NCI-H524 treated with DMSO at 0.1 percent for 48 hours (cell line): Measurements from ENCODE around the gene PLCG1.
"Not testable (repeated sequence)": the region's sequence is repeated elsewhere in the genome, so short reads cannot be mapped to it uniquely, and the experiment has no call there.

Experiments
- DNase-seq: peaks from one replicate; lab custom pipeline; 2025; lab: John Stamatoyannopoulos, UW

The PLCG1 gene

DNA sequence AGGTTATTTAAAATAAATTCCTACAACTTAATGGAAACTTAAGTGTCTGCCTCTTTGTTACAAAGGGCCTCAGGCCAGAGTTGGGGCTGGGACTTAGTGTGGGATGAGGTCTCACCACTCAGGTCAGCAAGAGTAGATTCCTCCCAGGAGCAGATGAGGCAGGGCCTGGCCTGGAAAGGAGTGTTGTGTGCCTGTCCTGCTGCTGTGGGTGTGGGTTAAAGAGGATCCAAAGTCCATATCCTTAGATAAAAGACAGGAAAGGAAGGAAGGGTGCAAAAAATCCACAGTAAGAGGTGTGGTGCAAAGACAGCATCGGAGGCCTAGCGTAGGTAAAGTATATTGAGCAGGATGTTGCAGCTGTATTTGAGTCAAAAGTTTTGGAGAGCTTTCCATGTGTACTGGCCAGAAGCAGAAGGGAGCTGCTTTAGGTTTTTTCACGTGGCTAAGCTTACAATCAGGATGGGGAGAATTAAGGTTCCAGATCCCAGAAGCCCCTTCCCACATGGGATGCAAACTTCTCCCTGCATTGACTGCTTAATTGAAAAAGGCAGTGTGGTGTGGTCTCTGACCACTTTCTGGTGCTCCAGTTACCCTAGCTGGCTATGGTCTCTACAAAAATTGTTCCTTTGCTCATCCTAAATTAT lies 12.8 kb upstream of the PLCG1 start:
- DNase-seq, result no peak

DNA sequence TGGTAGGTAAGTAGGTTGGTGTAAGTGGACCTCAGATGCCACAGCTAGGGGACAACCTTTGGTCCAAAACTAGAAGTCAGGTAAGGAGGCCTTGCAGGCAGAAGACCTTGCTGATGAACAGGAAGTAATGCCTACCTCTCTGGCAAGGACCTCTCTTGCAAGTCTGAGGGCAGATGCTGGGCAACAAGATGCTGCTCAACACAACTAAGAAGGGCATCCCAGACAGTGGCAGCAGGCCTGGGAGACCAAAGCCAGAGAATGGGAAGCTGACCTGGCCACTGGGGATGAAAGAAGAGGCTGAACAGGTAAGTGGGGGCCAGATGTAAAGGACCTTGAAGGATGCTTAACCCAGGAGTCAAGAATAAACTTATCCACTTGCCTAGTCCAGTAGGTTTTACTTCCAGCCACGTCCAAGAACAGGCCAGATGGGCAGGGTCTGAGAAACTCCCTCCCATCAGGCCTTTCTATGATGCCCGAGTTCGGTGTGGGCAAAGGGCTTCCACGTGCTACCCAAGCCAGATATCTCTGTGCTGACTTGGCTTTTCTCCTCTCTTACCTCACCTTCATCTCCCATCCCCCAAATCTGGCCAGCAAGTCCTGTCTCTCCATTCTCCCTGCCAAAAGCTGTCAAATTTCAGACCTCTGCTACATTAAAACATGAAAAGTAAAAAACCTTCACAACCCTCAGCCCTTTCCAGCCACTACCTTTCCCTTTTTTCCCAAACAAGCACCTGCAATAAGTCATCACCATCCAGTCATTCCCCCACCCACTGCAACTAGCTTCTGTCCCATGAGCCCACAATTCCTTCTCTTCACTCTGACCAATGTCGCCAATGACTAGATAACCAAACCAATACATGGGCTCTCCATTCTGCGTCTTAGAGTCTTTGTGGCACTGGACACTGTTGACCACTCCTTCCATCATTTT lies 11.5 kb upstream of the PLCG1 start:
- DNase-seq, result no peak

DNA sequence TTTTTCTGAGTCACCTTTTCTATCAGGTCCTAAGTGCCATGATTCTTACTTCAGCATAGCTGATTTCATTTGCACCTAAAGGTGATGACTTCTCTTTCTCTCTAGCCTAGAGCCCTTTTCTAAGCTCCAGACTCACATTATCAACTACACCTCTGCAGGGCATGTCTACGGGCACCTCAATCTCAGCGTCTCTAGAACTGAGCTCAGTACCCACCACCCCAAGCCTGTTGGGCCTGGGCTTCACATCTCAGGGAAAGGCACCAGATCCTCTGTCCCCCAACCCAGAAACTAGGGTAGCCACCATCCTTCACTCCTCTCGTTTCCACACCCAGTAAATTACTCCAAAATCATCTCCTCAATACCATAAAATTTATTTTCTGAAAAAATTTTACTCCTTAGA lies 10.6 kb upstream of the PLCG1 start:
- DNase-seq, result no peak

DNA sequence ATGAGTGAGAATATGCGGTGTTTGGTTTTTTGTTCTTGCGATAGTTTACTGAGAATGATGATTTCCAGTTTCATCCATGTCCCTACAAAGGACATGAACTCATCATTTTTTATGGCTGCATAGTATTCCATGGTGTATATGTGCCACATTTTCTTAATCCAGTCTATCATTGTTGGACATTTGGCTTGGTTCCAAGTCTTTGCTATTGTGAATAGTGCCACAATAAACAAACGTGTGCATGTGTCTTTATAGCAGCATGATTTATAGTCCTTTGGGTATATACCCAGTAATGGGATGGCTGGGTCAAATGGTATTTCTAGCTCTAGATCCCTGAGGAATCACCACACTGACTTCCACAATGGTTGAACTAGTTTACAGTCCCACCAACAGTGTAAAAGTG lies 9.0 kb upstream of the PLCG1 start:
- not testable (repeated sequence) for DNase-seq

DNA sequence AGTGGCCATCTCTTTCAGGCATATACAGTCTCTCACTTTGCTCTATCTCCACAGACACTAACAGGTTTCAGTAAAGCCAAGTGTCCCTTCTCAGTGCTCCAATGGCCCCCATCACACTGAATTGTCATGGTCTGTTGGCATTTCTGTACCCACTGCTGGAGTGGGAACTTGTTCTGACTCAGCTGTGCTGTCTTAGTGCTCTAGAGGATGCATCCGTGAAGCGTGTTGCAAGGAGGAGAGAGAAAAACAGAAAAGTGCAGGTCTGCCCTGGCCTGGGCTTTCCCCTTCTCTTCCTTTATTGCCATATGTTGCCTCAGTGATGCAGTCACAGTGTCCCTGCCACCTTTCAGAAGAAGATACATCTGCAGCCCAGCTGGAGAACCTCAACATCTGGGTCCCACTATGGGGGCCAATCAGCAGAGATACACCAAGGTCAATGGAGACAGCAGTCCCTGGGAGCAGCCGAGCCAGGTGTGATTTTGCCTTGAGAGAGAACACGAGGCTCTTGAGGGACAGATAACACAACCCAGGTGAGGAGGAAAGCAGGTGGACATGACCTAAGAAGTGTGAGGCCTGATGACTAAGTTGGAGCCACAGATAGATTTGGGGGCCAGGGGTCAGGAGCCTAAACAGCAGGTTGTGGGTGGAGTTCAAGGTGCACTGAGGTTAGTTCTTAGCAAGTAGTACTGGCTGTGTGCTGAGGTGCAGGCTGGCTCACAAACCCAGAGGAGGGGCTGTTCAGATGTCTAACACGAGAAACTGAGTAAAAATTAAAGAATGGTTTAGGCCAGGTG lies 5.6 kb upstream of the PLCG1 start:
- no peak for DNase-seq

DNA sequence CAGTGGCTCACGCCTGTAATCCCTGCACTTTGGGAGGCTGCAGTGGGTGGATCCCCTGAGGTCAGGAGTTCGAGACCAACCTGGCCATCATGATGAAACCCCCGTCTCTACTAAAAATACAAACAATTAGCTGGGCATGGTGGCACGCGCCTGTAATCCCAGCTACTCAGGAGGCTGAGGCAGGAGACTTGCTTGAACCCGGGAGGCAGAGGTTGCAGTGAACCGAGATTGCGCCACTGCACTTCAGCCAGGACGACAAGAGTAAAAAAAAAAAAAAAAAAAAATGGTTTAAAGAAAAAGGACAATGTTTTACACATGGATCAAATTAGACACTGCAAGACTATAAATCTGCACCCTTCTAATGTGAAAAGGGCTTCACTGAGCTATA lies 5.0 kb upstream of the PLCG1 start:
- DNase-seq, result not testable (repeated sequence)

DNA sequence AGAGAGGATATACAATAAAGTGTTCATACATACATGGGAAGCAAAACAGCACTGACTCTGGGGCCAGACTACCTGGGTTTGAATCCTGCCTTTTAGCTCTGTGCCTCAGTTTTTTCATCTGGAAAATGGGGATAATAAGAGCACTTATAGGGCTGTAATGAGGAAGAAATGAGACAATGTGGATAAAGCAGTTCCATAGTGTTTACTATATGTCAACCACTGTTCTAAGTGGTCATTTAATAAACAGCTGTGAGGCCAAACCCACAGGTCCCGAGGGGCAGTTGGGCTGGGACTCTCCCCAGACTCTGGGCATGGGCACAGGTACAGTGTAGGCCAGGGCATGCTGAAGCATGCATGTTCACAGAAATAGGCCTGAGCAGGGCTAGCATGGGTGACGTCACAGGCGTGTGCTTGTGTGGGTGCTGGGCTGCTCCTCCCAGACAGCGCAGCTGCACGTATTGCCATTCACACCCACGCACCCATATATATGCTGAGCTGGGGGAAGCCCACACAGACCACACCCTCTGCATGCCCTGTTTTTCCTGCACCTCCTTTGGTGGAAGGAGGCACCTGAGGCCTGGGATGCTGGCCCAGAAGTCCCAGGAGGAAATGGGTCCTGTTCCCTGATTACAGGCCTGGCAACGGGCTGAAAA lies 3.5 kb upstream of the PLCG1 start:
- no peak for DNase-seq

DNA sequence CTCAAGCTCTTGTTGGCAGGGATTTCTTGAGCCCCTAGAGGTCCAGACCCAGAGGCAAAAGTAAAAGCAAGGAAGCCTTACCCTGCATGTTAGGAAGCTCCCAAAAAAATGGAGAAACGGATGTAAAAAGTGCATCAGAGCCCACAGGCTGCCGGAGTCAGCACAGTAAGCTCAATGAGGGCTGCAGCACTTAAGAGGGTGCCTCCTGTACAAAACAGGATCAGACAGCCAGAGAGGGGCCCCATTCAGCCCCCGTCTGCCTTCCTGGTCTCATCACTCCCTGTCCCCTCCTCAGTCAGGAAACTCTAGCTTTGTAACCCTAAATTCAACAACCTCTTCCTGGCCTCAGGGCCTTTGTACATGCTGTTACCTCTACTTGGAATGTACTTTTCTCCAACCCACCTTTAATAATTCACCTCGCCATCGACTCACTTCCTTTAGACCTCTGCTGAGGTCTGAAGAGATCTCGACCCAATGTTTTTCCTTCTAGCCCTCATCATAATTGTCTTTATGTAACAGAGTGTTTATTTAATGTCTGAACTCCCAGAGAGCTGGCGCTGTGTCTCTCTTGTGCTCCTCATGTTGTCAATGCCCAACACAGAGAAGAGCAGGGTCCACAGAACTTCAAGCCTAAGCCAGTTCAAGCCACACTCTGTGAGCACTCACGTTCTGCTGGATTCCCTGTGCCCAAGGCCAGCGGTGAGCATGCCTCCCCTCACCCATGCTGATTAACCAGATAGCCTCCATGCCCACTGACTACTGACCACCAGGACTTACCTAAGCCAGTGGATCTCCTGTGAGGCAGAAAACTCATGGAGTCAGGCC lies 2.8 kb upstream of the PLCG1 start:
- no peak for DNase-seq

DNA sequence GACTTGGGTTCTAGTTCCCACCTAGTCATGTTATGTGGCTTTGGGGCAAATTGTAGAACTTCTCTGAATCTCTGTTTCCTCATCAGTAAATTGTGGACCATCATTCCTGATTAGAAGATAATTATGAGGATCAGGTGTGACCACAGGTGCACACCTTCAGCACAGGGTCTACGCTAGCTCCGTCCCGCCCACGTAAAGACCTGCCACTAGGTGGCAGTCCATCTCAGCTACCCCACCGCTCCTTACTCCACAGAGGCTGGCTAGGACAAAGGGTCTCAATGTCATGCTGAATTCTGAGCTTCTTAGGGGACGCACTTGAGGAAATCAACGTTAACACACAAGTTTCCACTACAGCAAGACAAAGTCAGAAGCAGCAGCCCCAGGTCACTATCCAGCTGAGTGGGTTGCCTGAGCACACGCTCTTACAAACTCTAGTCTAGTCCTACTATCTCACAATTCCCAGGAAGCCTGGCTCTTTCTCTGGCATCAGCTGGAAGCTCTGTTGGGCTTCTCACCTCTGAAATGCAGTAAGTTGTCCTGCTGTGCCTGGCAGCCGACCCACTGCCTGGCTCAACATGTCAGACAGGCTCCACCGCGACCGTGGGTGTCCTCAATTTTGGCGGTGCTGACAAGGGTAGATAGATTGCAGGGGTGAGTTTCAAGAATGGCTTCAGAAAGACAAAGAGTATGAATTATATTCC lies 2.0 kb upstream of the PLCG1 start:
- no peak for DNase-seq

DNA sequence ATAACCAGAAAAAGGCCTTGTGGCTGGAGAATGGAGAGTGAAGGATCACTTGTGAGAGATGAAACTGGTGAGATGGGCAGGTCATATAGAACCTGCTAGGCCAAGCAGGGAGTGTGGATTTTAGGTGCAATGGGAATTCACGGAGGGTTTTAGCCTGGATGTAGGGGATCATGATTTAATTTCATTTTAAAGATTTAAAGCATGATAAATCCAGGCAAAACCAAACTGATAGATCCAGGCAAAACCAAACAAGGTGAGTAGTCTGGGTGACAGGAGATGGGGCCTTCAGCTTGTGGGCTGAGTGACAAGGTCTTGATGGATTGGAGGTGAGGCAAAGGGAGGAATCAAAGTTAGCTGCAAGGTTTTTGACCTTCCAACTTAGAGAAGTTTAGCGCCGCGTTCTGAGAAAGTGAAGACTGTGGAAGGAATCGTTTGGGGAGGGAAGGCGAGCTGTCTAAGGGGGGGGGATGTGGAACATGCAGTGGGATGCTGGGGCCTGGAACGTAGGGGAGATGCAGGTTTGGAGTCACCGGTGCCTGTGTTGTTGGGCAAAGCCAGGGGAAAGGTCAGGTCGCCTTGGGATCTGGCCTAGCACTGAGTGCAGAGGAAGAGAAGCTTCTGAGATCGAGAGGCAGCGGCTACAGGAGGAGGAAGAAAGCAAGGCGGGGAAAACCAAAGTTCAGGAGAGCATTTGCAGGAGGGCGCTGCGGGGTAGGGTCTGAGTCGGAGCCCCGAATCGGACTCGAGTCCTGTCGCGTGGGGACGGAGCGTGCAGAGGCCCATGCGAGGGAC lies 1.3 kb upstream of the PLCG1 start:
- DNase-seq, result no peak

DNA sequence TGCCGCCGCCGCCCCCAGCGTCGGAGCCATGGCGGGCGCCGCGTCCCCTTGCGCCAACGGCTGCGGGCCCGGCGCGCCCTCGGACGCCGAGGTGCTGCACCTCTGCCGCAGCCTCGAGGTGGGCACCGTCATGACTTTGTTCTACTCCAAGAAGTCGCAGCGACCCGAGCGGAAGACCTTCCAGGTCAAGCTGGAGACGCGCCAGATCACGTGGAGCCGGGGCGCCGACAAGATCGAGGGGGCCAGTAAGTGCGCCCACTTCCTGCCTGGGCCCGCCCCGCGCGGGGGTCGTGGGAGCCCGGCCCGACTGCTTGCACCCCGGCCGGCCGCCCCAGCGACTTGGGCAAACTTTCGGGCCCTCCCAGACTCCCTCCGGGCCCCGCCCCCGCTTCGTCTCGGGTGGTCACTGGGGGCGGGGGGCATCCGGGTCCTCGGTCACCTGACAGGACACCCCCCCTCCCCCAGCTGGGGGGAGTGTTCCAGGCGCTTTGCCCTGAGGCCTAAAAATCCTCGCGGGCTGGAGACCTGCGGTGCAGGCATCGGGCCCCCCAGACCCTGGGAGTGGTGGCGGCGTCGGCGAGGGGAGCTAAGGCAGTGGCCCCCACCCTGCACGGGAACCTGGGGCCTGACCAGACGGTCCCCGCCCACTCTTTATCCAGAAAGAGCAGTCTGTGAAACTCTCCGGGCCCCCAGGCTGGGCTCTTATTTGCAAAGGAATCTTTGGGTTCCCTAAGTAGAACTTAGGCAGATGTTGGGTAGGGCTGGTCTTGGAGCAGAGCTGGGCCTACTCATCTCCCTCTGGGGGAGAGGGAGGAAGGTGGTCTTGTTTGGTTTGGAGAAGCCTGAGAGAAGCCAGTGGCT lies 501 bp downstream of the PLCG1 start:
- no peak for DNase-seq

DNA sequence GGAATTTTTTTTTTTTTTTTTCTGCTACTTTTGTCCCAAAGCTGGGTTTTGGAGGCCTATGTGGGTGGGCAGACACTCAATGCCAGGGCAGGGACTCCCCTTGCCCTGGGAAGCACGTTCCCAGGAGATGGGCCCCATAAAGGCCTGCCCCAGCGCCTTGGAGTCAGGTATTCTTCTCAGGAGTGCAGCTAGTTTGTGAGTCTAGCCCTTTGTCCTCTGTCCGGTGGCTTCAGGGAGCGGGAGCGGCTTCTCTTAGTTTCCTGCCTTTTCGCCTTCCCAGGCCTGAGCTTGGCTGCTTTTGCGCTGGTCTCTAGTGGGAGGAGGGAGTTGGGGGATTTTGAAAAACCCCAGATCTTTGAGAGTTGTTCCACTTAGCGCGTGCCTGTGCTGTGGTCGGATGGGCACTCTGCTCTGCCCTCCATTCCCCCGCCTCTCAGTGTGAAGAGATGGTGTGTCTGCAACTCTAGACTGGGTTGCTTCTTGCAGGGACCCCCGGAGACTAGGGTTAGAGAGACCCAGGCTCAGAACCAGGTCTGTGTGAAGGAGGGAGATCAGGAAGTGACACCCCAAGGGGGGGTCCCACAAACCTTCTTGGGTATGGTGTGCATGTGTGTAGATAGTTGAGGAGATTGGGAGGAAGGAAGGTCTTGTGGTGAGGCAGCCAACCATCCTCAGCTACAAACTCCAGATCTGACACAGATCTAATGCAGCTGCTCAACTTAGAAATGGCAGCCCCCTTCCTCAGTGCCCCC lies 1.3 kb downstream of the PLCG1 start:
- no peak for DNase-seq

DNA sequence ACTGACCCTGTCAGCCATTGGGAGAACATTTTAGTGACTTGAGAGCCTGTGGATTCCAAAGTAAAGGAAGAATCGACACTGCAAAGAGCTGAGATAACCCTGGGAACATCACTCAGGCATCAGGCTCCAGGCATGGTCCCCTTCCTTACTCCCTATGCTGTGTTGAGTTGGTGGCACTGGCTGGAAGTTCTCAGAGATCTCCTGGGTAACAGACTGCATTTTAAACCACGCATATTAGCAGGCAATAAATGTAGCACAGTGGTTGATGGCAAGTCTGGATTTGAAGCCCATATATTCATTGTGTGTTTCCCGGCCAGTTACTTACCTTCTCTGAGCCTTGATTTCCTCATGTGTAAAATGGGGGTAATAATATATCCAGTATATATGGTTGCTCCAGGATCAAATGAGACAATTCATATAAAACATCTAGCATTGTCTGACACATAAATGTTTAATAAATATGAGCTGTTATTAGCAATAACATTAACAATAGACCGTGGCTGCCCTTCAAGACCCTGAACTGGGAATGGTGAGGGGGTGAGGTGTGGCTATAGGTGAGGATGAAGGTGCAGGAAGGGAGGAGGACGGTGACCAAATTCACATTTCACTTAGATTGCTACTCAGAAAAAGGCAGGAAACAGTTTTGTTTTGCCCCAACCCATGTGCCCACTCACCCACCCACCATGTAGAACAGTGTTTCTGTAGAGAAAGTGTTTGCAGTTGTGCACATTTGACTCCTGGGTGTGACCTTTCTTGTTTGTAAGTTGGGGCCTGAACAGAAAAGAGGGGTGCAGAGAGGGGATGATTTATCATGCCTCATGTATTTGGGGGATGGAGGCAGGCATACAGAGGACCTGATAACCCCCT lies 2.1 kb downstream of the PLCG1 start:
- no peak for DNase-seq

DNA sequence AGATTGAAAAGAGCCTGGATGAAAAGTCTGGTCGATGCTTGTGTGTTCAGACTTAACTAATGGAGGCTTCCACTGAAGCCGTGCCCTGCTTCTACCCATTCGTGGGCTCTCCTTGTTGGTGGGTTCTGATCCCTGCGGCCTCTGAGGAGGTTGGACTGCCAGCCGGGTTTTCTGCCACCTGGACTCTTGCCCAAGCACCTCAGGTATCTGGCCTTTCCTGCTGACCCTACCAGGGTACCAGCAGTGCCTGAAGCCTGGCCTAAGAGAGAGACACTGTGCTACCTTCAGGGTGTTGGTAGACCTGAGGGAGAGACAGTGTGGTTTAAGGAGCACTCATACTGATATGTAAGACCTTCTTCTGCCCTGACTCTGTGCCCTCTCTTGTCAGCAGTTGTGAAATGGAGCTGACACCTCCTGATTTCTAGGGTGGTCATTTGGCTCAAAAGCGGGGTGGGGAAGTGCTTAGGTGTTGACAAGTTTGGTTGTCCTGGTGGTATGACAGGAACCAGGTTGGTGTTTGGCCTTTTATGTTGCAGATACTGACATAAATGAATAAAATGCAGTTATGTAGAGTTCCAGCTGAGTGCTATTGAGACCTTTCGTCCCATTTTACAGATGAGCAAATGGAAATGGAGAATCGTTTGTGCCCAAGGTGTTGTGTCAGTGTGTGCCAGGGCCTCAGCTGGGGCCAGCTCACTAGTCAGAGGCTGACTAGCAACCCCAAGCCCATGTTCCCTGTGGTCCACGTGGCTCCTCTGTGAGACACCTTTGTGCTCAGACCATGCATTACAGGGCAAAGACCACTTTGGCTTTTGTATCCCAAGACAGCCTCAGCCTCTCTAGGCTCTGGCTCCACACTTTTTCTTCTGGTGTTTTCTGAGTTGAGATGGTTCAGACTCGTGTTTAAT lies 3.1 kb downstream of the PLCG1 start:
- no peak for DNase-seq

DNA sequence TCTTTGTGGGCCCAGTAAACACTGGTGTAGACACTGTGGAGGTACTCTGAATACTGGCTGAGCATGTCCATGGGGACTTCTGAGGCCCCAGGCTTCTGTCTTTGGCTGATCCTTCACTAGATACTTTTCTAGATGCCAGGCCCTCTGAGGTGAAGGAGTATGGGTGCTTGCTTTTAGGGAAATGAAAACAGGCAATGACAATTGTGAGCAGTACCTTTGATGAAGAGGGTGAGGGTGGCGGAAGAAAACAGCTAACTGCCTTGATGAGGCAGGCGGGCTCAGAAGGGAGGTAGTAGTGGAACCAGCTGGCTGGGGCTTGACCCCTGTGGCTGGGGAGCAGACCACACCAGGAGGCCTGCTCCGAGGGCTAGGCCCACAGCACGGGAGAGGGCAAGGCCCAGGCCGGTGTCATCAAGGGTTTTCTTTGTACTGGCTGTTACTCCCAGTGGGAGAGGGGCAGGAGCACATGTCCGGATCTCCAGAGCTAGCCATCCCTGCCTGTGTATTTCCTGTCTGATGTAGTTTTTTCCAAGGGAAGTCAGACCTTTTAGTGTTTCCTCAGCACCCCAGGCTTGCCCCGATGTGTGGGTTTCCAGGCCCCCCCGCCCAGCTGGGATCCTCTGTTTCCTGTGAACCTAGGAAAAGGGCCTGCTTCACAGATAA lies 3.9 kb downstream of the PLCG1 start:
- DNase-seq, result no peak

DNA sequence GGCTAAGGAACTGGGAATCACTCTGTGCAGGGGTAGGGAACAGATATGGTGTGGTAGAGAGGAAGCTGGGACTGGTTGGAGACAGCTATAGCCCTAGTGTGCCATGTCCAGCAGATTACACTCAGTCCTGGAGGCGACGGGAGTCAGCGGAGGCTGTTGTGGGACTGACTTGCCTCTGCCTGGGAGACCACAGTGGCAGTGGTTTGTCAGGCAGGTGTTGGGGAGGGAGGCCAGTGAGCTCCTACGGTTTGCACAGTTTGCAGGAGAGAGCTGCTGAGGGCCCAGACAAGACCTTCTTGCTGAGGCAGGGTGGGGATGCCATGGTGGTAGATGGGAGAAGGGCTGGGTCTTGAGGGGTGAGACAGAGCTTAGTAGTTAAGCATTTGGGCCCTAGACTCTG lies 4.9 kb downstream of the PLCG1 start:
- DNase-seq, result no peak
